OCI-LY1 (cell line): ENCODE results near the gene WNT9B.

Experiments
- H2AFZ ChIP-seq: fragments of 200-600 bp; sonication (generic), shearing (Covaris generic); 2 replicates; pipeline ENCODE4 v1.6.0; 2014; ENCODE audit warnings: antibody characterized with exemption, mild to moderate bottlenecking, low read length
- H3F3A ChIP-seq: fragments of 200-600 bp; sonication (generic), shearing (Covaris generic); 2 replicates; pipeline ENCODE4 v1.6.0; 2014; ENCODE audit warnings: mild to moderate bottlenecking, antibody characterized with exemption, low read length, moderate library complexity; ENCODE audit not compliant: insufficient read depth
- H3K27ac ChIP-seq: fragments of 200-600 bp; sonication (generic); 2 replicates; pipeline ENCODE4 v1.5.1; 2014; ENCODE audit warnings: low read length, mixed run types, mild to moderate bottlenecking, low read depth; ENCODE audit not compliant: poor library complexity, severe bottlenecking
- H3K27me3 ChIP-seq: fragments of 200-600 bp; sonication (generic); 2 replicates; pipeline ENCODE4 v1.6.0; 2014; ENCODE audit warnings: antibody characterized with exemption, mild to moderate bottlenecking, low read length, moderate library complexity; ENCODE audit not compliant: insufficient read depth
- H3K36me3 ChIP-seq: fragments of 200-600 bp; sonication (generic); 2 replicates; pipeline ENCODE4 v1.6.1; 2014; ENCODE audit warnings: mild to moderate bottlenecking, antibody characterized with exemption, low read length, moderate library complexity, mixed read lengths; ENCODE audit not compliant: insufficient read depth
- H3K4me1 ChIP-seq: fragments of 200-600 bp; sonication (generic); 2 replicates; pipeline ENCODE4 v1.5.1; 2014; ENCODE audit warnings: mild to moderate bottlenecking, low read length, moderate library complexity; ENCODE audit not compliant: insufficient read depth, severe bottlenecking
- H3K4me2 ChIP-seq: fragments of 200-600 bp; sonication (generic), shearing (Covaris generic); 2 replicates; pipeline ENCODE4 v1.6.1; 2014; ENCODE audit warnings: low read length
- H3K4me3 ChIP-seq: fragments of 200-600 bp; sonication (generic); 2 replicates; pipeline ENCODE4 v1.5.1; 2014; ENCODE audit warnings: low read length, low read depth, mild to moderate bottlenecking, mixed read lengths; ENCODE audit not compliant: poor library complexity, severe bottlenecking
- H3K79me2 ChIP-seq: fragments of 200-600 bp; shearing (Covaris generic); 2 replicates; pipeline ENCODE4 v1.6.1; 2016; ENCODE audit warnings: mixed run types, low read length, mixed read lengths; ENCODE audit not compliant: insufficient read depth
- H3K9ac ChIP-seq: fragments of 200-600 bp; sonication (generic), shearing (Covaris generic); 2 replicates; pipeline ENCODE4 v1.6.1; 2014; ENCODE audit warnings: mild to moderate bottlenecking, low read length, mixed read lengths
- H3K9me2 ChIP-seq: fragments of 200-600 bp; sonication (generic), shearing (Covaris generic); 2 replicates; pipeline ENCODE4 v1.6.1; 2014; ENCODE audit warnings: low read depth, mild to moderate bottlenecking, low read length, mixed read lengths
- H3K9me3 ChIP-seq: fragments of 200-600 bp; shearing (Covaris generic); 2 replicates; pipeline ENCODE4 v1.6.1; 2014; ENCODE audit warnings: low read length, mixed read lengths
- H4K20me1 ChIP-seq: fragments of 200-600 bp; sonication (generic), shearing (Covaris generic); 2 replicates; pipeline ENCODE4 v1.6.0; 2016; ENCODE audit warnings: mild to moderate bottlenecking, low read length; ENCODE audit not compliant: insufficient read depth
- EZH2 ChIP-seq: fragments of 200-600 bp; sonication (generic), shearing (Covaris generic); IDR thresholded peaks from 2 replicates; pipeline ENCODE4 v1.8.0; 2017; ENCODE audit warnings: borderline replicate concordance, mixed run types, mild to moderate bottlenecking, antibody characterized with exemption, low read length, moderate library complexity, mixed read lengths
- TF ChIP-seq, protein P1 (sequence below): fragments of 200-600 bp; sonication (generic), shearing (Covaris generic); IDR thresholded peaks from 2 replicates; pipeline ENCODE4 v1.5.1; 2017; ENCODE audit warnings: mild to moderate bottlenecking, antibody characterized with exemption, low read length, moderate library complexity, mixed read lengths

WNT9B gene

DNA sequence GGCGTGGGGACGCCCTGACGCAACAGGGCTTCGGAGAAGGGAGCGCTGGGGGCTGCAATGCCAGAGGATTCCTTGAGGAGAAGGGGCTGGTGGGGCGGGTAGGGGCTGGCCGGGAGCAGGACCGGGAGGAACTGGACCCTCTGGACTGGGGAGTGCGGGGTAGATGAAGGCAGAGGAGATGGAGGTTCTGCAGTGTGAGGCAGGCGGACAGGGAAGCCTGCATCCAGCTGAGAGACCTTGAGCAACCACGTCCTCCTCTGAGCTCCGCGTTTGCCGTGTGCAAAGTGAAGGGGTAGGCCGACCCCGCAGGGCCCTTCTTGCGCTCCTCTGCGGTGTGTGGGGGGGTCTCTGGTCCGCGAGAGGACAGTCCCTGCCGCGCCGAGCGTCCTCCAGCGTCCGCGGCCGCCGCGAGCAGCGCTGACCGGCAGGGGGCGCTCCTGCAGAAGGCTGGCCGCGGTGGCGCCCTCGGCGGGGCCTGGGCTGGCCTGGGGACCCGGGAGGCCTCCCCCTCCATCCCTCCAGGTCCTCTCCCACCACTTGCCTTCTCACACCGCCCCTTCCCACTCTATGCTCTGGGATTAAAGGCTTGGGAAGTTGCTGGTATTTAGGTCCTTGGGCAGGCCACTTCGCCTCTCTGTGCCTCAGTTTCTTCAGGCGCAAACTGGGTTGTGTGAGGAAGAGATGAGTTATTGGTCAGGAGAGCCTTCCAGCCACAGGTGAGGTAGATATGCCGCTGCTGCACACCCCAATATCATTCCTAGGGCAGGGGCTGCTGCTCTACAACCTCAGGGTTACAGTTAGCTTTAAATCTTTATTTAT, 9.6 kb upstream of the WNT9B start:
- H3K9me3 ChIP-seq: peaks cover 11% of the 10 kb centered on the region
- H3K27ac ChIP-seq: no peak overlapping the region
- no peak overlapping the region for H2AFZ ChIP-seq
- no peaks in the 10 kb centered on the region for H3K36me3 ChIP-seq
- no peaks in the 10 kb centered on the region for H4K20me1 ChIP-seq
- H3F3A ChIP-seq: no peaks in the 10 kb centered on the region
- H3K4me2 ChIP-seq: no peak overlapping the region; the same call in 1 of the 2 replicates
- no peak for TF ChIP-seq EZH2
- TF ChIP-seq, protein P1, sequence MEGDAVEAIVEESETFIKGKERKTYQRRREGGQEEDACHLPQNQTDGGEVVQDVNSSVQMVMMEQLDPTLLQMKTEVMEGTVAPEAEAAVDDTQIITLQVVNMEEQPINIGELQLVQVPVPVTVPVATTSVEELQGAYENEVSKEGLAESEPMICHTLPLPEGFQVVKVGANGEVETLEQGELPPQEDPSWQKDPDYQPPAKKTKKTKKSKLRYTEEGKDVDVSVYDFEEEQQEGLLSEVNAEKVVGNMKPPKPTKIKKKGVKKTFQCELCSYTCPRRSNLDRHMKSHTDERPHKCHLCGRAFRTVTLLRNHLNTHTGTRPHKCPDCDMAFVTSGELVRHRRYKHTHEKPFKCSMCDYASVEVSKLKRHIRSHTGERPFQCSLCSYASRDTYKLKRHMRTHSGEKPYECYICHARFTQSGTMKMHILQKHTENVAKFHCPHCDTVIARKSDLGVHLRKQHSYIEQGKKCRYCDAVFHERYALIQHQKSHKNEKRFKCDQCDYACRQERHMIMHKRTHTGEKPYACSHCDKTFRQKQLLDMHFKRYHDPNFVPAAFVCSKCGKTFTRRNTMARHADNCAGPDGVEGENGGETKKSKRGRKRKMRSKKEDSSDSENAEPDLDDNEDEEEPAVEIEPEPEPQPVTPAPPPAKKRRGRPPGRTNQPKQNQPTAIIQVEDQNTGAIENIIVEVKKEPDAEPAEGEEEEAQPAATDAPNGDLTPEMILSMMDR: peak; percentile 64
- H3K9me2 ChIP-seq: no peaks in the 10 kb centered on the region
- no peak overlapping the region for H3K9ac ChIP-seq
- H3K4me3 ChIP-seq: no peak overlapping the region
- H3K4me1 ChIP-seq: no peaks in the 10 kb centered on the region
- H3K27me3 ChIP-seq: 0 out of 2 replicates have a peak, but pooled peaks cover 4% of the 10 kb centered on the region
- H3K79me2 ChIP-seq: no peaks in the 10 kb centered on the region

DNA sequence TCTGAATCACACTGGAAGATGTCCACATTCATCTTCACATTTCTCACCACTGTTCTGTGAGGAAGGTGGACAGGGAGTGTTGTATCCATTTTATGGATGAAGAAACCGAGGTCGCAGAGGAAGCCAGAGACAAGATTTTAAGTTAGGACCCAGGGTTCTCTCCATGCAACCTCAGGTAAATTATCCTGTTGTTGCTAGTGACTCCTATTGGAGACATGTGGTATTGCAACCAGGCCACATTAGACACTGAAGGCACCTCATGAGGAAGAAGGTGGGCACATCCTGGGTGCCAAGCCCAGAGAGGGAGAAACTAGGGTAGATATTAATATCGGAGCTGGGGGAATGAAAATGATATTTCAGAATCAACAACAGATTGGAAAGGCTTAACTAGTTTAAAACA, 8.5 kb upstream of the WNT9B start:
- H3K9me2 ChIP-seq: no peaks in the 10 kb centered on the region
- no peak for TF ChIP-seq EZH2
- TF ChIP-seq, protein P1: peak; percentile 66
- no peak overlapping the region for H3K27ac ChIP-seq
- no peaks in the 10 kb centered on the region for H4K20me1 ChIP-seq
- H3K4me1 ChIP-seq: no peaks in the 10 kb centered on the region
- no peak overlapping the region for H3K4me2 ChIP-seq
- H3K9me3 ChIP-seq: peaks cover 11% of the 10 kb centered on the region
- no peak overlapping the region for H3K4me3 ChIP-seq
- H3K36me3 ChIP-seq: no peaks in the 10 kb centered on the region
- no peak overlapping the region for H3K9ac ChIP-seq
- H3F3A ChIP-seq: no peaks in the 10 kb centered on the region
- H2AFZ ChIP-seq: no peak overlapping the region
- no peaks in the 10 kb centered on the region for H3K79me2 ChIP-seq
- 0 out of 2 replicates have a peak, but pooled peaks cover 4% of the 10 kb centered on the region for H3K27me3 ChIP-seq

DNA sequence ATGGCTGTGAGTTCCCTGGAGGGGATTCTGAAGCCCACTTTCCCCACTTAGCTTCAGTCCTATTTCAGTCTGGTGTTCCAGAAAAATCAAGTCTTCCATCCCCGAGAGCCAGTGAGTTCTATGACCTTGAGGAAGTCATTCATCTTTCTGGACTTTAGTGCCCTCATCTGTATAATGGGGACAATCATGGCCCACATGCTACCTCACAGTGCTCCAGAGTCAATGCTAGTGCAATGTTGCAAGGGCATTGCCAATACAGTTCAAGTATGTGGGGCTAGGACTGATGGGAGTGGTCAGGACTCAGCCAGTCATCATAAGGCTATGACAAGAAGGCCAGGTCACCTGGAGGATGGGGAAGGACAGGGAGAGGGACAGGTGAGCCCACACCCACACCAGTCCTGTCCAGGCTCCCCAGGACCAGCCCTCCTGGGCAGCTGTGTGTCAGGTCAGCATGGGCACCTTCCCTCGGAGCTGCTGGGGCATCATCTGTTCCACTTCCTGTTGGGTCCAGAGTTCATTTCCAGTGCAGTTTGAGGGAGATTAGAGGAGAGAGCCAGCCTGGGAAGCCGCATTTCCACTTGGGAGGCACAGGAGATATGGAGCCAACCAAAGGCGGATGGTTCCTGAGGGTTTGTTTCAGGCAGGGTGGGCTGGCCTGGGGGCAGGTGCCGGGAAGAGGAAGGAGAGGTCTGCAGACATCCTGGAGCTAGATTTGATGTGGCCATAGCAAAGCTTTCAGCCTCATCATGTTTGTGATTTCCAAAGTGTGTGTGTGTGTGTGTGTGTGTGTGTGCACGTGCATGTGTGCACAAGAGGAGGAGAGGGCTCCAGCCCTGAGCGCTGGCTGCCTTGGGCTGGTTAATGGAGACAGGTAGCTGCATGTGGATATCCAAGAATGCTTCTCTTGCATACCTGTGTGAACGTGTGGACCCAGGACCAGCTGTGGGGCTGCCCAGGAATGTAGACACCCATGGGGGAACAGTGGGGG, 3.9 kb upstream of the WNT9B start:
- TF ChIP-seq EZH2: no peak
- TF ChIP-seq, protein P1: no peak
- Histone ChIP-seq H3K9me2 (no peaks in the 10 kb centered on the region), H3K27me3 (0 out of 2 replicates have a peak, but pooled peaks cover 4% of the 10 kb centered on the region), H4K20me1 (no peaks in the 10 kb centered on the region), H3K4me2 (no peak overlapping the region), H3K9ac (no peak overlapping the region), H3K79me2 (no peaks in the 10 kb centered on the region), H3K4me1 (no peaks in the 10 kb centered on the region), H3K36me3 (no peaks in the 10 kb centered on the region), H3K9me3 (peaks cover 10% of the 10 kb centered on the region), H2AFZ (no peak overlapping the region), H3F3A (no peaks in the 10 kb centered on the region), H3K4me3 (no peak overlapping the region), H3K27ac (no peak overlapping the region)
